Astrocyte (in vitro differentiated cells and primary cell): ENCODE data around the gene RPS6KB2.

Source experiments
- EZH2 ChIP-seq: IDR thresholded peaks from 2 replicates; pipeline ENCODE4 v1.6.1; 2012; ENCODE audit warnings: mild to moderate bottlenecking, low read length, inconsistent platforms; ENCODE audit not compliant: insufficient read depth
- TF ChIP-seq, protein P1 (sequence below): IDR thresholded peaks from 2 replicates; pipeline ENCODE4 v1.5.1; 2011; ENCODE audit warnings: low read depth, mild to moderate bottlenecking, inconsistent platforms, low read length, moderate library complexity; ENCODE audit not compliant: insufficient read depth

DNA sequence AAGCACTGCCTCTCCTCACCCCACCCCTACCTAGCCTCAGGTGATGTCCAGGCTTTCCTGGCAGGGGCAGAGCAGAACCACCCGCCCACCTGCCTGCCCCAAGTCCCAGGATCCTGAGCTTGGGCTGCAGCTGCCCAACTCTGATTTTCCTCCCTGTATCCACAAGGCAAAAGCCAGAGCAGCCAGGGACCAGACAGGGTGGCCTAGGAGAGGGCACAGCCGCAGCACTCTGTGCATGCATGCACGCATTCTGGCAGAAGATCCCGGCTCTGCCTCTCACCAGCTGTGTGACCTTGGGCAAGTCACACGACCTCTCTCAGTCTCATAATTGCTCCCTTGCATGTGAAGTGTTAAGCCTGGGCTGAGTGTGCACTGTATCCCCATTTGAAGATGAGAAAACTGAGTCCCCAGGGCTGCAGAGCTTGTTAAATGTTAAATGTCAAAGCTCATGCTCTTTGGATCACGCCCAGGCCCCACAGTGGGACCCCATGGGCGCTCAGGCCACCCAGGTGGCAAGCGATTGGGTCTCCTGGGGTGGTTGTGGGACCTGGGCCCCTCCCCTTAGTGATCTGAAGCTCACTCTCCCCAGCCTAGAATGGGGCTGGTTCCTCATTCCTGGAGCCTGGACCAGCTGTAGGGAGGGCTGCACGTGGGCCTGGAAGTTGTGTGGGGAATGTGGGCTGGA lies 15.7 kb upstream of the RPS6KB2 start:
- TF ChIP-seq EZH2, result no peak
- TF ChIP-seq, protein P1, sequence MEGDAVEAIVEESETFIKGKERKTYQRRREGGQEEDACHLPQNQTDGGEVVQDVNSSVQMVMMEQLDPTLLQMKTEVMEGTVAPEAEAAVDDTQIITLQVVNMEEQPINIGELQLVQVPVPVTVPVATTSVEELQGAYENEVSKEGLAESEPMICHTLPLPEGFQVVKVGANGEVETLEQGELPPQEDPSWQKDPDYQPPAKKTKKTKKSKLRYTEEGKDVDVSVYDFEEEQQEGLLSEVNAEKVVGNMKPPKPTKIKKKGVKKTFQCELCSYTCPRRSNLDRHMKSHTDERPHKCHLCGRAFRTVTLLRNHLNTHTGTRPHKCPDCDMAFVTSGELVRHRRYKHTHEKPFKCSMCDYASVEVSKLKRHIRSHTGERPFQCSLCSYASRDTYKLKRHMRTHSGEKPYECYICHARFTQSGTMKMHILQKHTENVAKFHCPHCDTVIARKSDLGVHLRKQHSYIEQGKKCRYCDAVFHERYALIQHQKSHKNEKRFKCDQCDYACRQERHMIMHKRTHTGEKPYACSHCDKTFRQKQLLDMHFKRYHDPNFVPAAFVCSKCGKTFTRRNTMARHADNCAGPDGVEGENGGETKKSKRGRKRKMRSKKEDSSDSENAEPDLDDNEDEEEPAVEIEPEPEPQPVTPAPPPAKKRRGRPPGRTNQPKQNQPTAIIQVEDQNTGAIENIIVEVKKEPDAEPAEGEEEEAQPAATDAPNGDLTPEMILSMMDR, result no peak
